ENCODE measurements around the gene PDCL2. TPM values are rescaled to one million over a fixed set of nuclear protein-coding genes. Genes with fewer than 3 reads are reported as not detected.

PDCL2 gene
- total RNA-seq, 4 donors from 2014 or later, result not detected

DNA sequence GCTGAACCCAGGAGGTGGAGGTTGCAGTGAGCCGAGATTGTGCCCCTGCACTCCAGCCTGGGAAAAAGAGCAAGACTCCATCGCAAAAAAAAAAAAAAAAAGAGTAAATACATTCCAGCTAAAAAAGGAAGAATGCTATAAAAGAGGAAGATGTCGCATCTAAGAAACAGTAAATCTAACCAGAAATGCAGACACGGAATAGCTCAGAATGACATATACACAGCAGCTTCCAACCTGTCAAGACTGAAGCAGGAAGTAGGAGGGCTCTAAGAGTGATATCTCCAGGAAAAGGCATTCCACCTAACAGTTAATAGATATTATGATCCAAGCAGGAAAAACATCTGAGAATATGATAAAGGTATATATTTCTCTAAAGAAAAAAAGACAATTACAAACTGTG is 61.4 kb downstream of the PDCL2 start:
- no peak for DNase-seq
- H3K36me3 ChIP-seq, result no peaks in the 10 kb centered on the region
- H3K9me3 ChIP-seq, result no peaks in the 10 kb centered on the region
- H3K27me3 ChIP-seq, result no peaks in the 10 kb centered on the region
- no peak overlapping the region for H3K27ac ChIP-seq
- no peaks in the 10 kb centered on the region for H3K4me1 ChIP-seq
- no peak overlapping the region for H3K4me3 ChIP-seq
- no peak for TF ChIP-seq POLR2A (IDR thresholded peaks at IDR 0.05)
- TF ChIP-seq, protein P1, sequence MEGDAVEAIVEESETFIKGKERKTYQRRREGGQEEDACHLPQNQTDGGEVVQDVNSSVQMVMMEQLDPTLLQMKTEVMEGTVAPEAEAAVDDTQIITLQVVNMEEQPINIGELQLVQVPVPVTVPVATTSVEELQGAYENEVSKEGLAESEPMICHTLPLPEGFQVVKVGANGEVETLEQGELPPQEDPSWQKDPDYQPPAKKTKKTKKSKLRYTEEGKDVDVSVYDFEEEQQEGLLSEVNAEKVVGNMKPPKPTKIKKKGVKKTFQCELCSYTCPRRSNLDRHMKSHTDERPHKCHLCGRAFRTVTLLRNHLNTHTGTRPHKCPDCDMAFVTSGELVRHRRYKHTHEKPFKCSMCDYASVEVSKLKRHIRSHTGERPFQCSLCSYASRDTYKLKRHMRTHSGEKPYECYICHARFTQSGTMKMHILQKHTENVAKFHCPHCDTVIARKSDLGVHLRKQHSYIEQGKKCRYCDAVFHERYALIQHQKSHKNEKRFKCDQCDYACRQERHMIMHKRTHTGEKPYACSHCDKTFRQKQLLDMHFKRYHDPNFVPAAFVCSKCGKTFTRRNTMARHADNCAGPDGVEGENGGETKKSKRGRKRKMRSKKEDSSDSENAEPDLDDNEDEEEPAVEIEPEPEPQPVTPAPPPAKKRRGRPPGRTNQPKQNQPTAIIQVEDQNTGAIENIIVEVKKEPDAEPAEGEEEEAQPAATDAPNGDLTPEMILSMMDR (IDR thresholded peaks at IDR 0.05), result no peak

DNA sequence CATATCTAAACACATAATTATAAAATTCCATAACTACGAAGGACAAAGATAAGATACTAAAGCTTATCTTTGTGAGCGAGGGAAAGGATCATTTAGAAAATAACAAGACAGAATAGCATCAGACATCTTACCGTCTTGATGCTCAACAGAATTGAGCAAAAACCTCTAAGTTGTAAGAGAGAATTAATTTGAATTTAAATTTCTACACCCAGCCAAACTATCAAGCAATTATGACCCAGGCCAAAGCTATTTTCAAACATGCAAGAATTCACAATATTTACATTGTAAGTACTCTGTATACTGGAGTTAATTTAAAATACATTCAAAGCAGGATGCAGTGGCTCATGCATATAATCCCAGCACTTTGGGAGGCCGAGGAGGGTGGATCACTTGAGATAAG is 61.9 kb downstream of the PDCL2 start:
- TF ChIP-seq, protein P1 (IDR thresholded peaks at IDR 0.05), result no peak
- TF ChIP-seq POLR2A (IDR thresholded peaks at IDR 0.05), result no peak
- Histone ChIP-seq H3K27me3 (no peaks in the 10 kb centered on the region), H3K9me3 (no peaks in the 10 kb centered on the region), H3K4me3 (no peak overlapping the region), H3K27ac (no peak overlapping the region), H3K4me1 (no peaks in the 10 kb centered on the region), H3K36me3 (no peaks in the 10 kb centered on the region)
- DNase-seq, result no peak

DNA sequence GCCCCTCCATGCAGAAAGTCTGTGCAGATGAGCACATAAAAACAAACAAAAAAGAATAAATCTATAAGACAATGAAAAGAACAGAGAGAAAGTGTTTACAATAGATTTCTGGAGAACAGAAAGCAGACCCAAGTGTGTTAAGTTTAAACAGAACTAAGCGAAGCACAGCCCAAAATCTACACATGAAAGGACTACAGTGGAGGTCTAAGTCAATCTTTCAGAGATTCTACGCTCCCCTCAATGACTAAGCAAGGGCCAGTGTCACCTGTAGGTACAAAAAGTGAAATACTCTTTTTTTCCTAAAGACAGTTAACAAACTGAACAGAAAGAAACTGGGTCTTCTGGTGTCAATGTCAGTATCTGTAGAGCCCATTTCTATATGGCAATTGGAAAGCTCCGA is 63.6 kb downstream of the PDCL2 start:
- Histone ChIP-seq H3K4me3 (no peak overlapping the region), H3K27me3 (no peaks in the 10 kb centered on the region), H3K4me1 (no peaks in the 10 kb centered on the region), H3K9me3 (no peaks in the 10 kb centered on the region), H3K36me3 (no peaks in the 10 kb centered on the region), H3K27ac (no peak overlapping the region)
- TF ChIP-seq POLR2A (IDR thresholded peaks at IDR 0.05), result no peak
- TF ChIP-seq, protein P1 (IDR thresholded peaks at IDR 0.05), result no peak
- DNase-seq, result no peak

DNA sequence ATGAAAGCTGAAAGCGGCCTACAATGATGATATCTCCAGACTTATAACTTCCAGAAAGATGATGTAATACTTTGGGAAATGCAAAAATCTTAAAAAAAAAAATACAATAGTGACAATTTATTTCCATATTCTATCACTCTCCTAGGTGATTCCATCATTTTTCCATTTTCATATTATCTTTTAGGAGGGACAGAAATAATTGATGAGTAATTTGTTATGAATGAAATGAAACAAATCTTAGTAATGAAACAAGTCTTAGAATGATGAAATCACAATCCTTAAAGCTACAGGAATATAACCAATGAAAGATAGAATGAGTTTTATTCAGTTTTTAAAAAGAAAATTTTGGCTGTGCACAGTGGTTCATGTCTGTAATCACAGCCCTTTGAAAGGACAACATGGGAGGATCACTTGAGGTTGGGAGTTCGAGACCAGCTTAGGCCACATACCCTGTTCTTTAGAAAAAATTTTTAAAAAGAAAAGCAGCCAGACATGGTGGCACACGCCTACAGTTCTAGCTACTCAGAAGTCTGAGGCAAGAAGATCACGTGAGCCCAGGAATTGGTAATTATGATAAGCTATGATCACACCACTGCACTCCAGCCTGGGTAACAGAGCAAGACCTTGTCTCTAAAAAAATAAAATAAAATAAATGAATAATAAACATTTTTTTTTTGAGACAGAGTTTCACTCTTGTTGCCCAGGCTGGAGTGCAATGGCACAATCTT is 67.0 kb downstream of the PDCL2 start:
- Histone ChIP-seq H3K4me1 (no peaks in the 10 kb centered on the region), H3K27me3 (no peaks in the 10 kb centered on the region), H3K36me3 (no peaks in the 10 kb centered on the region), H3K27ac (no peak overlapping the region), H3K4me3 (no peak overlapping the region), H3K9me3 (no peaks in the 10 kb centered on the region)
- TF ChIP-seq POLR2A (IDR thresholded peaks at IDR 0.05), result no peak
- TF ChIP-seq, protein P1 (IDR thresholded peaks at IDR 0.05), result no peak
- no peak for DNase-seq

DNA sequence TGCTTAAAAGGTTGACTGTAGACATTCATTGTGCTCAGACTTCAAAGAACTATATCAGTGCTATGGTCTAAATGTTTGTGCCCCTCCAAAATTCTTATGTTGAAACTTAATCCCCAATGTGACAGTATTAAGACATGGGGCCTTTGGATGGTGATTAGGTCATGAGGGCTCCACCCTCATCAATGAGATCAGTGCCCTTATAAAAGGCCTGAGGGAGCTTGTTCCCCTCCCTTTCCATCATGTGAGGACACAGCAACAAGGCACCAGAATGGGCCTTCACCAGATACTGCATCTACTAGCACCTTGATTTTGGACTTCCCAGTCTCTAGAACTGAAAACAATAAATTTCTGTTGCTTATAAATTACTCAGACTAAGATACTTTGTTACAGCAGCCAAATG is 73.6 kb downstream of the PDCL2 start:
- no peaks in the 10 kb centered on the region for H3K27me3 ChIP-seq
- TF ChIP-seq, protein P1 (IDR thresholded peaks at IDR 0.05), result no peak
- TF ChIP-seq POLR2A (IDR thresholded peaks at IDR 0.05), result no peak

More for the DNA sequence above, 73.6 kb downstream of the PDCL2 start:
- Histone ChIP-seq H3K4me3 (no peak overlapping the region), H3K27ac (no peak overlapping the region), H3K36me3 (no peaks in the 10 kb centered on the region), H3K4me1 (no peaks in the 10 kb centered on the region), H3K9me3 (no peaks in the 10 kb centered on the region)
- no peak for DNase-seq

Measured in Peyer's patch (tissue), 4 donors.